ENCODE measurements around the gene SEL1L2.

- TF ChIP-seq CTCF (IDR thresholded peaks at IDR 0.05), result no peak
- TF ChIP-seq POLR2A (IDR thresholded peaks at IDR 0.05), result no peak
Measured at GRCh38 chr20:13929836-13930235, 60.6 kb downstream of the SEL1L2 start.

Measured in sigmoid colon (tissue), 3 donors.